Activated CD8-positive, alpha-beta memory T cell treated with anti-CD3 and anti-CD28 coated beads, Interleukin-2, amount 50 U/mL, for 48 hours (primary cell): ENCODE data around the gene LPCAT3.
A peak's percentile ranks its signal among the peaks of the same experiment; 100 is the strongest.

ENCODE experiments used
- DNase-seq: peaks from one replicate; pipeline ENCODE4 v3.0.0-alpha.2; 2020

LPCAT3 gene

DNA sequence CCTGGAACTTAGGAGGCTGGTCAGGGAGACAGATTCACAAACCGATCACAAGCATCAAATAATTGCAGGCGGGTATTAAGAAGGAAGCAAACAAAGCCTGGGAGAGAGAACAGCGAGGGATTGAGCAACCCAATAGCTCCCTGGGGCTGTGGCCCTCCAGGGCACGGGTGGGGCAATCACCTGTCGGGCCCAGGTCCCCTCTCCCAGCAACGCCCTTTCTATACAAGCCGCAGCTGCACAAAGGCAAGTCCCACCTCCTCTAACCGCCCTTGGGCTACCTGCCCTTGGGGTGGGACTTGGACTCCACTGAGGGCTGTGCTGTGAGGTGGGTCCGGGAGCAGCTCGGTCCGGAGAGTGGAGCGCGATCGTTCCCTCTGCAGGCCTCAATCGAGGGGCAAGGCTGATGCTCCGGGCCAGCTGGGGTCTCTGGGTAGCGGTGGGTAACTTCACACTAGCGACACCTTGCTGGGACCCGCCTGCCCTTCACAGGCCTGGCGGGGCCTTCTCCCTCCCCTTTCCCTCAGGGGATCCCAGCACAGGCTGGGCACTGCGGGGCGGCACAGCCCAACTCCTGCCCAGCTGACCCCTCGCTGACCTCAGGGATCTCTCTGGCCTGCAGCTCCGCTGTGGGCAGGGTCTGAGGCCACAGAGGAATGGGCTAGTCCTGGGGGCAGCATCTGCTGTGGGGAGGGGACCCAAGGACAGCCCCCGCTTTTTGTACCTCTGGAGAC is 55.8 kb downstream of the LPCAT3 start:
- no peak for DNase-seq

DNA sequence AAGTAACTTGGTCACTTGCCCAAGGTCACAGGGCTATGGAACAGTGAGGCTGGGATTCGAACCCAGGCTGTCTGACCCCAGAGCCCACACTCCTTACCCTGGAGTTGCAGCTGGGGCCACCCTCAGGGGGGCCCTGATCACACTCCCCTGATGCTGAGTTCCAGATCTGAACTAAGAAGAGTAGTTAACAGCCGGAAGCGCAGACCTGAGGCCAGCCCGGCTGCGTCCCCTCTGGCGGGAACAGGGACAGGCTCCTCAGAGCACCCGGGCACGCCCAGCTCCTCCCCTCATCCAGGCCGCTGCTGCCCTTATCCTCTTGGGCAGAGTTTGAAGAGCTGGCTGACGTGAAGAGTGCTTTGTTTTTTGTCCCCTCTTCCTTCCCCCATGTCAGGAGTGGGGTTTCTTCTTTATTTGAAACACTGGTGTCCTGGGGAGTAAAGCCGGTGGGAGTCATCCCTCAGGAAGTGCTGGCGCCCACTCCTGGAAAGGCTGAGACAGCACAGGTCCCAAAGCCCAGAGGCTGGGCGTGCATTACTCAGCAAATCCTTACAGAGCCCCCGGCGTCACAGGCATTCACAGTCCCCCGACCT is 56.5 kb downstream of the LPCAT3 start:
- DNase-seq, result peak; percentile 80

DNA sequence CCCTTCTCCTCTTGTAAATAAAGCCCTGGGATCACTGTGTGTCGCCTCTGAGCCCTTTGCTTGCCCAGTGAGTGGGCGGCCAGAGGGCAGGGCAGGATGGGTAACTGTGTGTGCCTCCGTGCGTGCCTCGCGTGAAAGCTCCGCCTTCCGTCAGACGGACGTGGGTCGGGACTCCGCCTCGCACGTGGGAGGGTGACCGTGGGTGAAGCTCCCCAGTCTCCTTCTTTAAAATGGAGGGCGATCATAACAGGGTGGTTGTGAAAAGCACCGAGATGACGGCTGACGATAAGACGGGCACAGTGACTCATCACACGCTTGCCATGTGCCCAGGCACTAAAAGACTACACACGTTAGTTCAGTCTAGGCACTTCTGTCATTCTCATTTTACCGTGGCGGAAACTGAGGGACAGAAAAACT is 57.0 kb downstream of the LPCAT3 start:
- peak; percentile 91 for DNase-seq

DNA sequence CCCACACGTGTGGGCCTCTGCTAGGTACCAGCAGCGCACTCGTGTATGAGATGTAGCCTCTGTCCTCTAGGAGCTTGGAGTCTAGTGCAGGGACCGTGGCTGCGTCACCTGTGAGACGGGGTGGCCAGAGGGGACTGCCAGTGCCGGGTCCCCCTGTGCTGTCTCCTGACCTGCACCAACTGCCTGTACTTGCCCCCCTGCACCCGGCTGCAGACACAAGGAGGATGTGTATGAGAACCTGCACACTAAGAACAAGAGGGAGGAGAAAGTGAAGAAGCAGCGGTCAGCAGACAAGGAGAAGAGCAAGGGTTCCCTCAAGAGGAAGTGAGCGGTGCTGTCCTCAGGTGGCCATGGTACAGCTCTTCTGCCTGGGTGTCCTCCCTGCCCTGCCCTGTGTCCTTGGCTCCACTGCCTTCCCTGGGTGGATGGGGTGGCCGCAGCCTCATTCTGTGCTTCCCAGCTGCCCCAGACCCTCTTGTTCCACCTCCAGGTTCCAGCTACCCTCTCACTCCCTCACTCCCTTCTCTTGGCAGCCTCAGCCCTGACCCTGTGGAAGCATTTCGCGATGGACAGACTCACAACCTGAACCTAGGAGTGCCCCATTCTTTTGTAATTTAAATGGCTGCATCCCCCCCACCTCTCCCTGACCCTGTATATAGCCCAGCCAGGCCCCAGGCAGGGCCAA is 57.5 kb downstream of the LPCAT3 start:
- DNase-seq, result no peak

DNA sequence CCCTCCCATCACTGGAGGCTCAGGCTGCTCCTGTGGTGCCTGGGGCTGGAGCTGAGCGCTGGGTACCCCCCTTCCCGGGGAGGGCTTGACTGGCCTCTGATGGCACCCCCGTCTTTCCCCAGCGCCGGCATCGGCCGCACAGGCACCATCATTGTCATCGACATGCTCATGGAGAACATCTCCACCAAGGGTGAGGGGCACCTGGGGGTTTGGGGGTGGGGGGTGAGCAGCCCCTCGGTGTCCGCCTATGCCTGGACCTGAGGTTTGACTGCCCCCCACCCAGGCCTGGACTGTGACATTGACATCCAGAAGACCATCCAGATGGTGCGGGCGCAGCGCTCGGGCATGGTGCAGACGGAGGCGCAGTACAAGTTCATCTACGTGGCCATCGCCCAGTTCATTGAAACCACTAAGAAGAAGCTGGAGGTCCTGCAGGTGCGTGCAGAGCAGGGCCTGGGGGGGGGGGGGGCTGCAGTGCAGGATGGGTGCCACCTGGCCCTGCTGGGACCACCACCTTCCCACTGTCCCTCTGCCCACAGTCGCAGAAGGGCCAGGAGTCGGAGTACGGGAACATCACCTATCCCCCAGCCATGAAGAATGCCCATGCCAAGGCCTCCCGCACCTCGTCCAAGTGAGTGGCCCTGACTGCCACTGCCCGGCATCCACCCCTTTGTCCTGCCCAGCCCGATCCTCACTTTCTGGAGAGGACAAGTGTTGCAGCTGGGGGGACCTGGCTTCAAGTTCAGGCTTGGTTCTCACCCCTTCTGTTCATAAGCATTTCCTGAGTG is 58.3 kb downstream of the LPCAT3 start:
- DNase-seq, result no peak

GRCh38 chr12:6959058-6959804 is 59.0 kb downstream of the LPCAT3 start:
- peak; percentile 82 for DNase-seq

DNA sequence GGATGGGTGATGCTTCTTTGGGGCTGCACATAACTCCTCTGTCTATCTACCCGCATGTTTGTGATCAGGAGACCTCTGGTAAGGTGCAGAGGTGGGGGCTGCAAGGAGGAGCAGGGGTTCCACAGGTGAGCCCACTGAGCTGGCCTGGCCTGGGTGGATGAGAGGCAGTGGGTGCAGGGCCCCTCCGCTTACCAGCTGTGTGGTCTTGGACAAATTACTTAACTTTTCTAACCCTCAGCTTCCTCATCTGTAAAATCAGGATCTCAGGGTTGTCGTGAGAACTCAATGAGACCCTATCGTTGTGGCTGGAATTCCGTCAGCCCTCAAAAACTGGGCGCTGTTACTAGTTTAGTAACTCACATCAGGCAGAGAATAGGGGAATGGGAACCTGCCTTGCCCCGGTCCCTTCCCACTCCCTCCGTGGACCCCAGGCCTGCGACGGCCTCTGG is 59.6 kb downstream of the LPCAT3 start:
- no peak for DNase-seq

DNA sequence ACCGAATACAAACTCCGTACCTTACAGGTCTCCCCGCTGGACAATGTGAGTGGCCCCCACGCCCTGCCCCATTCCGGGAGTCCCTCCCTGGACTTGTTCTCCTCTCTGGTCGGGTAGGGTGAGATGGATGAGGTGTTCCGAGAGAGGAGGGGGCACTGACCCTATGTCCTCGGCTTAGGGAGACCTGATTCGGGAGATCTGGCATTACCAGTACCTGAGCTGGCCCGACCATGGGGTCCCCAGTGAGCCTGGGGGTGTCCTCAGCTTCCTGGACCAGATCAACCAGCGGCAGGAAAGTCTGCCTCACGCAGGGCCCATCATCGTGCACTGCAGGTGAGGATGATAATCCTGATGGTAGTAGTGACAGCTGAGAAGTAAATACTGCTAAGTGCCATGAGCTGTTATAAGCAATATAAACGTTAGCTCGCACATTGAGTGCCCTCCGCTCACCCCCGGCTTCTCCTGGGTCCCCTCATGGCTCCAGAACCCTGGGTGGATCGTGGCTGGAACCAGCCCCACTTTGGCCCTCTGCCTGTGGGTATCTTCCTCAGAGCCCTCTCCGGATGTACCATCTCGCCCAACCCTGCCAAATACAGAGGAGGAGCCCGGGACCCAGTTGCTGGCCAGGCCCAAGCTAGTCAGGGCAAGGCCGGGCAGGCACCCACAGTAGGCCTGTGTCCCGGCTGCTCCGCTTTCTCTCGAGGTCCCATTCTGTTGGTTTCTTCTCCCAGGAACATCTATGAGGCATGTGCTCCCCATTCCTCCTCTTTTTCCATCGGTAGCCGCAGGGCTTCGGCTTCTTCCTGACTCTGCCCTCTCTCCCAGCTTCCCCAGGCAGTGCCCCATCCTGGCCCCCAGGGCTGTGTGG is 60.3 kb downstream of the LPCAT3 start:
- no peak for DNase-seq

- DNase-seq, result no peak
Measured at GRCh38 chr12:6957151-6957701, 61.0 kb downstream of the LPCAT3 start.

GRCh38 chr12:6956021-6956727 is 62.1 kb downstream of the LPCAT3 start:
- DNase-seq, result no peak

GRCh38 chr12:6955108-6956020 is 62.9 kb downstream of the LPCAT3 start:
- DNase-seq, result no peak

DNA sequence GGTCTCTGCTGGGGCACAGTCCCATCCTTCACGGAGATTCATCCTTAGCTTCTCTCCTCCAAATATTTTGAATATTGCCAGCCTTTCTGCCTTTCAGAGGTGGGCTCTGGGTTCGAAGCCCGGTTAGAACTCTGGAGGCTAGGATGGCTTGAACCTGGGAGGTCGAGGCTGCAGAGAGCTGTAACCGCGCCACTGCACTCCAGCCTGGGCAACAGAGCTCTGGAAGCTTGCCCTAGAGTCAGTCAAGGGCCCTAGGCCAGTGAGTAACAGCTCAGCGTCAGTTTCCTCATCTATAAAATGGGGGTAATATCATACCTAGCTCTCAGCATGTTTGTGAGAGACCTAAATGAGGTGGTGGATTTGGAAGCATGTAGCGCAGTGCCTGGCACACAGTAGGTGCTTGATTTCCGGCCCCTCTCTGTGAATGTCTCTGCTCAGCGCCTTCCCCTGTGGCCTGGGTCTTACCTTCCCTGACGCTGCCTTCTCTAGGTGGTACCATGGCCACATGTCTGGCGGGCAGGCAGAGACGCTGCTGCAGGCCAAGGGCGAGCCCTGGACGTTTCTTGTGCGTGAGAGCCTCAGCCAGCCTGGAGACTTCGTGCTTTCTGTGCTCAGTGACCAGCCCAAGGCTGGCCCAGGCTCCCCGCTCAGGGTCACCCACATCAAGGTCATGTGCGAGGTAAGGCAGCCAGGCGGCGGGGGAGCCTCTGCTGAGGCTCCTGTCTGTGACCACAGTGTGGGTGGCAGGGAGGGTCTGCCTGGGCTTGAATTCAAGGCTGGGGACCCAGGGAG is 63.8 kb downstream of the LPCAT3 start:
- no peak for DNase-seq

GRCh38 chr12:6953442-6954315 is 64.6 kb downstream of the LPCAT3 start:
- peak; percentile 88 for DNase-seq

- no peak for DNase-seq
Measured at GRCh38 chr12:6952863-6953441, 65.3 kb downstream of the LPCAT3 start.

DNA sequence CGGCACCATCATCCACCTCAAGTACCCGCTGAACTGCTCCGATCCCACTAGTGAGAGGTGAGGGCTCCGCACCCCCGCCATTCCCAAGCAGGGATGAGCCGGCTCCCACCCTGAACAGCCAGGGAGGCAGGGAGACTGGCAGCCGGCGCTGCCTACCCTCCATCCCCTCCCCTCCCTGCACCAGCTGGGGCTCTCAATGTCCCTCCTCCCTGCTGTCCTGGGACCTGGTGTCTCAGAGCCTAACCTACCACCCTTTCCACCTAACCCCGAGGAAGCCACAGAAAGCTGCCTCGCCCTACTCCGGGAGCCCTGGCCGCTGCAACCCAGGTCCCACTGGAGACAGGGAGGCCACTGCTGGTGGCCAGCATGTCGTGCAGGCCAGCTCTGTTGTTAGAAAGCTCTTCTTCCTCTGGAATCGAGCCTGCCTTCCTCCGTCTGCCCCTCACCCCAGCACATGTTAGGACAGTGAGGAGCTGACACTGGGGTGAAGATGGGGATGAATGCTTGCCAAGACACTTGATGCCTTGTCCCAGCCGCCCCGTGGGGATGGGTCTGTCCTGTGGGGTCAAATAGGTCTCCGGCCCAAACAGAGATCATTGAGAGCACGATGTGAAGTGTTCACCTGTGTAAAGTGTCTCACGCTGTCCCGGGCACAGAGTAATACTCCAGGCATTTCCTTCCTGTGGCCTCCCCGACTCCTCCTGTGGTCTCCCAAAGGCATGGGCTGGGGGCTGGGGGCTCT is 66.0 kb downstream of the LPCAT3 start:
- DNase-seq, result peak; percentile 69

DNA sequence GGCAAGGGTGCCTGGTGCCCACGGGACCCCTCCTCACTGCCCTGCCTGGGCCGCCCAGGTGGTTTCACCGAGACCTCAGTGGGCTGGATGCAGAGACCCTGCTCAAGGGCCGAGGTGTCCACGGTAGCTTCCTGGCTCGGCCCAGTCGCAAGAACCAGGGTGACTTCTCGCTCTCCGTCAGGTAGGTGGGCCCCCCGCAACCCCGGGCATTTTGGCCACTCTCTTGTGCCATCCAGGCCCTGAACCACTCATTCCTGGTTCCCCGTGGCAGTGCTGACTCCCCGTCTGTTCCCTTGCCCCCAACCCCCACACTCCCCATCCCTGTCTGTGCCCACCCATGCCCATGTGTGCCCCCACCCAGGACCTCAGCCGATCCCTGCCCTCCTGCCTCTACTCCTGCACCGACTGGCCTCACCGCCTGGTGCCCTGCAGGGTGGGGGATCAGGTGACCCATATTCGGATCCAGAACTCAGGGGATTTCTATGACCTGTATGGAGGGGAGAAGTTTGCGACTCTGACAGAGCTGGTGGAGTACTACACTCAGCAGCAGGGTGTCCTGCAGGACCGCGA is 66.6 kb downstream of the LPCAT3 start:
- peak; percentile 68 for DNase-seq
